Measurements from ENCODE around the gene BSX. TPM values are rescaled to one million over a fixed set of nuclear protein-coding genes. Genes with fewer than 3 reads are reported as not detected.

BSX gene
- total RNA-seq (2022) (not detected in 2 replicates), Bru-seq, nascent RNA (not detected), BruChase-seq, experiment 1, labeled RNA remaining after a 6-hour chase (not detected), BruChase-seq, experiment 2, labeled RNA remaining after a 2-hour chase (not detected)
- long read RNA-seq, result 0 reads

DNA sequence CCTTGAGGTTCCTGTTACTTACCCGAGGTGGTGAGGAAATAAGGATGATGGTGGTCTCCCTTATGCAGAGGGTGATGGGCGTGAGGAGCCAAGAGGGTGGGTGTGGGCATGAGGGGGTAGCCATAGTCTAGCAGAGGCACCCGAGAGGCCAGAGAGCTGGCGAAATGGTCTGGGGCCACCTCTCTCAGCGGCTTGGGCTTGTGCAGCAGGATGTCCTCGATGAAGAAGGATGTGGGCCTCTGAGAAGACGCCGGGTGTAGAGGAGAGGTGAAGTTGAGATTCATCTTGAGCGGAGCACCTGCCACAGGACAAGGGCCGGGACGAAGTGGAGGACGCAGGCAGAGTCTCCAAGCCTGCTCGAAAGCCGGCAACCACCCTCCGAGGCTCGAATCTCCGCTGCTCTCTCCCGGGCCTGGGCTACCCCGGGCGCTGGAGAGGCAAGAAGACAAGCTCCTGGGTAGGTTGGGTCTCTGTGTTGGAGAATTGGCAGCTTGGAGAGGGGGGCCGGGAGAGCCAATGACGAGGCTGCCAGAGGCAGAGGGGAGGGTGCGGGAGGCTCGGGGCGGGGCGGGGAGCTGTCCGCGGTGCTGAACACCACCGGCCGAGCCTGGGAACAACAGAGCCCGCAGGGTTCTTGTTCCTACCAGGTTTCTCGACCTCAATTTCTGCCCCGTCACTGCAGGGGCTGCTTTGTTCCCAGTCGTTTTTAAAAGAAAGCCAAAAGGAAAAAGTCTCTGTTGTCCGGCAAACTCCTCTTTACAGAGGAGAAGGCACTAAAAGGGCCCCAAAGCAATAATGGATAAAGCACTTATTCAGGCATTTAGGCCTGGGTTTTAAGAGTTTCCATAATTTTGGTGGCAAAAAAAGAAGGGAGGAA lies at the start of gene BSX:
TSS of gene BSX (minus strand) at position 447 of the 877 bp plus-strand sequence. CDS start at position 284, 163 bp downstream.
- Mint-ChIP-seq H3K9me3 (ENCODE audit: unreplicated experiment) (no peaks in the 10 kb centered on the region), H3K36me3 (ENCODE audit: insufficient read depth, unreplicated experiment) (no peaks in the 10 kb centered on the region), H3K27me3 (ENCODE audit: insufficient read depth, unreplicated experiment) (peaks cover 98% of the 10 kb centered on the region), H3K4me1 (ENCODE audit: insufficient read depth, unreplicated experiment) (no peaks in the 10 kb centered on the region), H3K4me3 (ENCODE audit: unreplicated experiment) (no peak within 1 kb of the TSS), H3K27ac (ENCODE audit: low read depth, unreplicated experiment) (no peak within 1 kb of the TSS)
- POLR2A ChIA-PET, result no interaction called here
- peak; percentile 62 for DNase-seq (ENCODE audit: unreplicated experiment)
- CTCF ChIA-PET, result no interaction called here
- TF ChIP-seq, protein P1, sequence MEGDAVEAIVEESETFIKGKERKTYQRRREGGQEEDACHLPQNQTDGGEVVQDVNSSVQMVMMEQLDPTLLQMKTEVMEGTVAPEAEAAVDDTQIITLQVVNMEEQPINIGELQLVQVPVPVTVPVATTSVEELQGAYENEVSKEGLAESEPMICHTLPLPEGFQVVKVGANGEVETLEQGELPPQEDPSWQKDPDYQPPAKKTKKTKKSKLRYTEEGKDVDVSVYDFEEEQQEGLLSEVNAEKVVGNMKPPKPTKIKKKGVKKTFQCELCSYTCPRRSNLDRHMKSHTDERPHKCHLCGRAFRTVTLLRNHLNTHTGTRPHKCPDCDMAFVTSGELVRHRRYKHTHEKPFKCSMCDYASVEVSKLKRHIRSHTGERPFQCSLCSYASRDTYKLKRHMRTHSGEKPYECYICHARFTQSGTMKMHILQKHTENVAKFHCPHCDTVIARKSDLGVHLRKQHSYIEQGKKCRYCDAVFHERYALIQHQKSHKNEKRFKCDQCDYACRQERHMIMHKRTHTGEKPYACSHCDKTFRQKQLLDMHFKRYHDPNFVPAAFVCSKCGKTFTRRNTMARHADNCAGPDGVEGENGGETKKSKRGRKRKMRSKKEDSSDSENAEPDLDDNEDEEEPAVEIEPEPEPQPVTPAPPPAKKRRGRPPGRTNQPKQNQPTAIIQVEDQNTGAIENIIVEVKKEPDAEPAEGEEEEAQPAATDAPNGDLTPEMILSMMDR (IDR thresholded peaks at IDR 0.05; ENCODE audit: unreplicated experiment), result no peak
- no TSS peak for BruUV-seq (replicated peaks)
- intact Hi-C loops (cut with micrococcal nuclease), result no loop called here

DNA sequence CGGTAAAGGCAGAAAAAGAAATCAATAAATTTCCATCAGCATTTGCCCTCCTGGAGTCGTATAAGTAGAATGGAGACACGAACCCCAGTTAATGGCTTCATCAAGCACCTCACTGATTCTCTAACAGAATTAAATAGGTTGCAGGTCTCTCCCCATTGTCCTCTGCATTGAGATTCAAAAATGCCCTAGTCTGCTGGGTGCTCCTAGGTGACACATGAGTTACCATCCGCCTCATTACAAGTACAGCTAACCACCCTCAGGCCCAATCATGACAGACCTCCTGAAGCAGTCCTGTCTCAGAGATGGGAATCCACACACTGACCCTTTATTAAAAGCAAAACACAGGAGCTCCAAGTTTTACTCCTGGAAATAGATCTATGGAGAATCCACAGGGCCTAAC lies 48.9 kb upstream of the BSX start:
- Mint-ChIP-seq H3K36me3 (ENCODE audit: insufficient read depth, unreplicated experiment) (no peaks in the 10 kb centered on the region), H3K27ac (ENCODE audit: low read depth, unreplicated experiment) (no peak overlapping the region), H3K4me3 (ENCODE audit: unreplicated experiment) (no peak overlapping the region), H3K27me3 (ENCODE audit: insufficient read depth, unreplicated experiment) (no peaks in the 10 kb centered on the region), H3K4me1 (ENCODE audit: insufficient read depth, unreplicated experiment) (no peaks in the 10 kb centered on the region), H3K9me3 (ENCODE audit: unreplicated experiment) (no peaks in the 10 kb centered on the region)
- TF ChIP-seq, protein P1 (IDR thresholded peaks at IDR 0.05; ENCODE audit: unreplicated experiment), result no peak
- ChIA-PET CTCF (interaction anchor here (0.5 to 1.6 kb wide), 9 partner anchors 10 to 399 kb away, joined by 3 to 11 read pairs (median 4); no protein-coding TSS in a partner anchor), POLR2A (interaction anchor here (0.8 kb wide), 1 partner anchor 226 kb away, joined by 3 read pairs; no protein-coding TSS in a partner anchor)
- DNase-seq (ENCODE audit: unreplicated experiment), result no peak
- intact Hi-C loops (cut with micrococcal nuclease), result no loop called here
- BruUV-seq (replicated peaks), result no TSS peak

DNA sequence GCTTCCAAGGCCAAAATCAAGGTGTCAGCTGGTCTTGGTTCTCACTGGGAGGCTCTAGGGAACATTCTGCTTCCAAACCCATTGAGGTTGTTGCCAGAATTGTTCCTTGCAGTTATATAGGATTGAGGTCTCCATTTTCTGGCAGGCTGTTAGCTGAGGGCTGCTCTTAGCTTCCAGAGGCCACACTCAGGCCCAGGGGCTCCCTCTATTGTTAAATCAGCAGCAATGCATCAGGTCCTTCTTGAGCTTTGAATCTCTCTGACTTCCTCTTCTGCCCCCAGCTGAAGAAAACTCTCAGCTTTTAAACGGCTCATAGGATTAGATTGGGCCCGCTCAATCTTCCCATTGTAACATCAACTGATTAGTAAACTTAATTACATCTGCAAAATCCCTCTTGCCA lies 39.3 kb upstream of the BSX start:
- BruUV-seq (replicated peaks), result no TSS peak
- DNase-seq (ENCODE audit: unreplicated experiment), result peak; percentile 63
- no peak overlapping the region for H3K4me3 Mint-ChIP-seq (ENCODE audit: unreplicated experiment)
- intact Hi-C loops (cut with micrococcal nuclease), result loop anchor here (5.0 kb wide), 3 partner anchors 224 to 439 kb away; no protein-coding TSS in a partner anchor
- TF ChIP-seq, protein P1 (IDR thresholded peaks at IDR 0.05; ENCODE audit: unreplicated experiment), result peak; percentile 51
- H3K9me3 Mint-ChIP-seq (ENCODE audit: unreplicated experiment), result no peaks in the 10 kb centered on the region
- POLR2A ChIA-PET, result interaction anchor here (0.7 to 2.3 kb wide), 3 partner anchors 56 to 158 kb away, joined by 3 to 6 read pairs (median 3); no protein-coding TSS in a partner anchor
- H3K27me3 Mint-ChIP-seq (ENCODE audit: insufficient read depth, unreplicated experiment), result peaks cover 37% of the 10 kb centered on the region
- no peaks in the 10 kb centered on the region for H3K36me3 Mint-ChIP-seq (ENCODE audit: insufficient read depth, unreplicated experiment)
- no peaks in the 10 kb centered on the region for H3K4me1 Mint-ChIP-seq (ENCODE audit: insufficient read depth, unreplicated experiment)
- no peak overlapping the region for H3K27ac Mint-ChIP-seq (ENCODE audit: low read depth, unreplicated experiment)
- CTCF ChIA-PET, result interaction anchor here (0.5 to 13.2 kb wide), 32 partner anchors 9 to 395 kb away, joined by 3 to 294 read pairs (median 4); no protein-coding TSS in a partner anchor

DNA sequence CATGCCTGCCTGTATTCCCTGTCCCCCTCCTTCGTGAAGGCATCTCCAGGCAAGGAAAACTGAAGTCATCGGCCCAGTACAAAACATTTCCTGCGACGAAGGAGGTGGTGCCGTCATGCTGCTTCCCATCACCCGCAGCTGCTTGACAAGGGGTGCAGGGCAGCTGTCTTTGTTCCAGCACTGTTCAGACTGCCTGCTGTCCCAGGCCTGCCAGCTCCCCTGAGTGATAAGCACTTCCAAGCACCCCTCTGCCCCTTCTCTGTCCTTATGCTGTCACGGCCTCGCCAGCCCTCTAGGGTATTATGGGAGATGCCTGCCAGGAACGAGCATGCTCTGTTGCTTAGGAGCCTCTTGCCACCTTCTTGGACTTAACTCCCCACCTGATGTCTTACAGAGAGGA lies 37.1 kb upstream of the BSX start:
- no TSS peak for BruUV-seq (replicated peaks)
- intact Hi-C loops (cut with micrococcal nuclease), result no loop called here
- Mint-ChIP-seq H3K36me3 (ENCODE audit: insufficient read depth, unreplicated experiment) (no peaks in the 10 kb centered on the region), H3K4me3 (ENCODE audit: unreplicated experiment) (no peak overlapping the region), H3K9me3 (ENCODE audit: unreplicated experiment) (no peaks in the 10 kb centered on the region), H3K27me3 (ENCODE audit: insufficient read depth, unreplicated experiment) (peaks cover 35% of the 10 kb centered on the region), H3K27ac (ENCODE audit: low read depth, unreplicated experiment) (no peak overlapping the region), H3K4me1 (ENCODE audit: insufficient read depth, unreplicated experiment) (no peaks in the 10 kb centered on the region)
- ChIA-PET POLR2A (no interaction called here), CTCF (interaction anchor here (0.7 to 13.2 kb wide), 3 partner anchors 36 to 157 kb away, joined by 4 to 294 read pairs (median 4); no protein-coding TSS in a partner anchor)
- TF ChIP-seq, protein P1 (IDR thresholded peaks at IDR 0.05; ENCODE audit: unreplicated experiment), result no peak
- no peak for DNase-seq (ENCODE audit: unreplicated experiment)
